H1 (cell line): ENCODE results near the gene DEPDC4. TPM values are rescaled to one million over a fixed set of nuclear protein-coding genes. Genes with fewer than 3 reads are reported as not detected.

ENCODE experiments used
- ASH2L ChIP-seq: fragments of 200-600, 300-600 bp; sonication (generic); IDR thresholded peaks from one replicate; pipeline ENCODE4 v1.7.1; 2017; ENCODE audit warnings: low read length
- CHD7 ChIP-seq: fragments of 300-600 bp; sonication (generic); IDR thresholded peaks from 2 replicates; pipeline ENCODE4 v1.7.1; 2012; ENCODE audit warnings: low read length, moderate library complexity, mild to moderate bottlenecking, inconsistent platforms; ENCODE audit not compliant: insufficient replicate concordance
- EP300 ChIP-seq, 2 experiments: IDR thresholded peaks; 1 replicate in 1 of 2; 2 replicates in 1 of 2; pipeline ENCODE4 v1.6.1; 2011 to 2012; ENCODE audit warnings: low read depth in 2 of 2, low read length in 2 of 2, mild to moderate bottlenecking in 2 of 2, borderline replicate concordance in 1 of 2, inconsistent platforms in 1 of 2, moderate library complexity in 1 of 2
- EZH2 ChIP-seq: fragments of 200-600 bp; sonication (generic); IDR thresholded peaks from 2 replicates; pipeline ENCODE4 v1.7.1; 2012; ENCODE audit warnings: low read depth, mild to moderate bottlenecking, moderate library complexity, low read length, inconsistent platforms; ENCODE audit not compliant: severe bottlenecking
- GABPA ChIP-seq: IDR thresholded peaks from 2 replicates; pipeline ENCODE4 v1.6.1; 2011; ENCODE audit warnings: mild to moderate bottlenecking, low read length, moderate library complexity, borderline replicate concordance; ENCODE audit not compliant: insufficient read depth
- JUND ChIP-seq: IDR thresholded peaks from 2 replicates; pipeline ENCODE4 v1.6.1; 2011; ENCODE audit warnings: mild to moderate bottlenecking, improper control_type of control experiment, low read length
- KDM5A ChIP-seq: fragments of 200-600 bp; IDR thresholded peaks from 2 replicates; pipeline ENCODE4 v1.7.1; 2012; ENCODE audit warnings: mild to moderate bottlenecking, low read length, inconsistent platforms, mixed read lengths
- POU5F1 ChIP-seq: IDR thresholded peaks from 2 replicates; pipeline ENCODE4 v1.6.1; 2011; ENCODE audit warnings: low read depth, mild to moderate bottlenecking, low read length, moderate library complexity
- RBBP5 ChIP-seq: IDR thresholded peaks from 2 replicates; pipeline ENCODE4 v1.7.1; 2012; ENCODE audit warnings: low read depth, mild to moderate bottlenecking, inconsistent platforms, low read length, moderate library complexity, borderline replicate concordance
- RNF2 ChIP-seq: fragments of 200-900, 300-1000 bp; sonication (generic); IDR thresholded peaks from 2 replicates; pipeline ENCODE4 v1.7.1; 2016; ENCODE audit warnings: borderline replicate concordance, low read depth, mild to moderate bottlenecking, antibody characterized with exemption, low read length; ENCODE audit not compliant: poor library complexity, severe bottlenecking; ENCODE audit errors: missing control alignments
- SP2 ChIP-seq: IDR thresholded peaks from 2 replicates; pipeline ENCODE4 v1.6.1; 2012; ENCODE audit warnings: mild to moderate bottlenecking, low read length, inconsistent platforms
- TEAD4 ChIP-seq: IDR thresholded peaks from 2 replicates; pipeline ENCODE4 v1.6.1; 2012; ENCODE audit warnings: low read depth, low read length, inconsistent platforms, mixed read lengths
- polyA plus RNA-seq, 7 experiments: library from polyadenylated mRNA; depleted of rRNA in 3 of 7; stranded (reverse) in 5 of 7; unstranded in 2 of 7; fragments of >200 nt in 5 of 7; fragments of 200-250 nt in 2 of 7; gene quantifications; 1 replicate in 5 of 7; 2 replicates in 1 of 7; 4 replicates in 1 of 7; pipeline versions ENCODE4 v1.2.1 to v1.2.3, GENCODE V29; 2011 to 2013; ENCODE audit warnings: missing spikeins in 2 of 7, mixed read lengths in 2 of 7
- total RNA-seq: library from RNA; stranded (reverse); fragmentation: NEBNext Ultra II Directional; extraction: Animal tissue kit (Norgen Biotek cat#: 25700); gene quantifications from 2 replicates; pipeline ENCODE4 v1.2.1, GENCODE V29; 2021

DEPDC4 gene
- total and polyA plus RNA-seq, 2 of the 8 experiments (the other 6 are each of a cell fraction or from before 2014, with no cell fraction given): 0.80 to 3.8 TPM

GRCh38 chr12:100290016-100290415 lies 23.1 kb upstream of the DEPDC4 start (continued):
- TF ChIP-seq CHD7 (no peak), SP2 (no peak), KDM5A (no peak), JUND (no peak), RBBP5 (no peak), TEAD4 (no peak), GABPA (no peak), RNF2 (no peak), EZH2 (no peak), EP300 (IDR thresholded peaks at IDR 0.05; ENCODE audit: borderline replicate concordance in 1 of 2, low read depth in 2 of 2, low read length in 2 of 2) (no peak), ASH2L (no peak), POU5F1 (no peak)
